Heart left ventricle (tissue), 16 donors: ENCODE data around the gene LCE2B. TPM values are rescaled to one million over a fixed set of nuclear protein-coding genes. Genes with fewer than 3 reads are reported as not detected.

Source experiments
- ATAC-seq, 4 donors: fragments of 200-7000 bp; cut with Tn5 transposase; one replicate each; pipeline ENCODE4 v1.9.1; 2020 to 2022; ENCODE audit warnings: moderate library complexity in 4 of 4, mild to moderate bottlenecking in 3 of 4, moderate number of reproducible peaks in 1 of 4
- DNase-seq, 5 donors: peaks; one replicate each; pipeline ENCODE4 v3.0.0-alpha.2; 2020
- H3K27ac ChIP-seq, 12 donors: fragments of 200-600 bp; sonication (generic) in 4 of 12; one replicate each; pipeline versions ENCODE4 v1.5.0 to v1.8.0; 2016 to 2022; ENCODE audit warnings: mild to moderate bottlenecking in 2 of 12
- H3K27me3 ChIP-seq, 9 donors: fragments of 200-600 bp; sonication (generic) in 2 of 9; one replicate each; pipeline versions ENCODE4 v1.5.1 to v1.8.0; 2016 to 2022; ENCODE audit warnings: mild to moderate bottlenecking in 3 of 9
- H3K36me3 ChIP-seq, 9 donors: fragments of 200-600 bp; sonication (generic) in 2 of 9; one replicate each; pipeline versions ENCODE4 v1.5.0 to v1.8.0; 2018 to 2022; ENCODE audit warnings: mild to moderate bottlenecking in 2 of 9
- H3K4me1 ChIP-seq, 12 donors: fragments of 200-600 bp; sonication (generic) in 4 of 12; one replicate each; pipeline versions ENCODE4 v1.5.0 to v1.8.0; 2016 to 2022; ENCODE audit warnings: mild to moderate bottlenecking in 3 of 12
- H3K4me3 ChIP-seq, 12 donors: fragments of 200-600 bp; sonication (generic) in 4 of 12; one replicate each; pipeline versions ENCODE4 v1.5.0 to v1.8.0; 2017 to 2022; ENCODE audit warnings: mild to moderate bottlenecking in 9 of 12, moderate library complexity in 4 of 12
- H3K9me3 ChIP-seq, 12 donors: fragments of 200-600 bp; sonication (generic) in 4 of 12; one replicate each; pipeline versions ENCODE4 v1.5.0 to v1.8.0; 2016 to 2022; ENCODE audit warnings: mild to moderate bottlenecking in 1 of 12
- CTCF ChIP-seq, 12 donors: fragments of 200-600 bp; sonication (generic) in 4 of 12; IDR thresholded peaks; one replicate each; pipeline versions ENCODE4 v1.5.0 to v1.8.0; 2018 to 2022; ENCODE audit warnings: antibody characterized with exemption in 12 of 12, mild to moderate bottlenecking in 5 of 12
- POLR2A ChIP-seq, 2 donors: fragments of 450-650 bp; IDR thresholded peaks; one replicate each; pipeline ENCODE4 v1.6.1; 2017; ENCODE audit warnings: antibody characterized with exemption in 2 of 2, mild to moderate bottlenecking in 2 of 2, moderate library complexity in 2 of 2
- WGBS, 4 donors: extraction: QIAGEN DNeasy Blood & Tissue Kit in 2 of 4; methylation state at CpG; one replicate each; pipeline versions ENCODE4 v1.1.5 to v1.1.7; 2013 to 2018; 5-methylcytosine and 5-hydroxymethylcytosine counted together
- intact Hi-C, 10 donors: fragments of 100-400 bp; cut with DNase I; formaldehyde crosslinking; loops; one replicate each; pipeline versions ENCODE4 v1.11.1 to v1.14.2; 2022
- polyA plus RNA-seq, 2 donors: library from polyadenylated mRNA; stranded (reverse); fragments of 200-250 nt; gene quantifications; one replicate each; pipeline ENCODE4 v1.2.3, GENCODE V29; 2013
- total RNA-seq, 9 donors: library from RNA; depleted of rRNA in 2 of 9; stranded (reverse); fragments of >200 nt in 2 of 9; fragmentation: NEBNext Ultra II Directional in 3 of 9; extraction: Animal tissue kit (Norgen Biotek cat#: 25700) in 3 of 9; gene quantifications; one replicate each; pipeline versions ENCODE4 v1.1.0 to v1.2.4, GENCODE V29; 2016 to 2023
- donor health status: ischemic (EF 13 %, LVEDD 7.1; RV severe dilation, severe dysfunction).
- donor health status: healthy with polysubstance abuse.
- donor health status: DM: no; HTN: yes; CAD: no.
- donor health status: DM: no; HTN: no; CAD: no.
- donor health status: ischemic (EF 25% LVEDD 6.9; RV normal size, moderate dysfunction).
- donor health status: ischemic (EF 25% LVEDD 5.7; RV mildly dilated, moderate dysfunction).
- donor health status: healthy.
- donor health status: DM: yes; HTN: yes; CAD: no.
- donor health status: ischemic (EF 35%, LVEDD 5.7; RV mildly dilated, moderate dysfunction).
- donor health status: nonischemic (EF 11% LVEDD 7.7; RV severe dilation, severe dysfunction).
- donor health status: DM: yes; HTN: yes; CAD: no.
- donor health status: PGD.
- donor health status: ischemic (EF 29% LVEDD 5.4; RV normal size, mild dysfunction).
- donor health status: nonischemic (EF 23%, LVEDD 6.1; RV moderate dilation, normal function).

LCE2B gene
- total and polyA plus RNA-seq, 11 donors, result not detected

- TF ChIP-seq POLR2A (IDR thresholded peaks at IDR 0.05), result no peak
- TF ChIP-seq CTCF (IDR thresholded peaks at IDR 0.05), result no peak
- DNase-seq (no peak), ATAC-seq (no peak)
- Histone ChIP-seq H3K4me1 (no peaks in the 10 kb centered on the region), H3K36me3 (no peaks in the 10 kb centered on the region), H3K4me3 (no peak overlapping the region), H3K27me3 (peaks cover 0 to 7% (median 0%) of the 10 kb centered on the region in 9 donors), H3K27ac (no peak overlapping the region), H3K9me3 (no peaks in the 10 kb centered on the region)
- intact Hi-C loops, result no loop called here
- WGBS, 4 donors, result 68 to 76% (median 73%) methylated on average over 1 to 6 of the region's 6 CpGs
Observed at GRCh38 chr1:152679459-152679858, 6.5 kb upstream of the LCE2B start.

GRCh38 chr1:152681616-152682015 is 4.3 kb upstream of the LCE2B start:
- H3K36me3 ChIP-seq, result no peaks in the 10 kb centered on the region
- no peak overlapping the region for H3K4me3 ChIP-seq
- DNase-seq (no peak), ATAC-seq (no peak)
- H3K4me1 ChIP-seq, result no peaks in the 10 kb centered on the region
- H3K27ac ChIP-seq, result no peak overlapping the region
- peaks cover 0 to 3% (median 0%) of the 10 kb centered on the region in 9 donors for H3K27me3 ChIP-seq
- H3K9me3 ChIP-seq, result no peaks in the 10 kb centered on the region
- intact Hi-C loops, result no loop called here
- TF ChIP-seq CTCF (IDR thresholded peaks at IDR 0.05) (no peak), POLR2A (IDR thresholded peaks at IDR 0.05) (no peak)
- 53 to 66% (median 61%) methylated on average over 2 of the region's 2 CpGs for WGBS, 4 donors

- Histone ChIP-seq H3K4me1 (no peaks in the 10 kb centered on the region), H3K4me3 (no peak overlapping the region), H3K9me3 (no peaks in the 10 kb centered on the region), H3K27me3 (no peaks in the 10 kb centered on the region), H3K36me3 (no peaks in the 10 kb centered on the region), H3K27ac (no peak overlapping the region)
- intact Hi-C loops, result no loop called here
- TF ChIP-seq POLR2A (IDR thresholded peaks at IDR 0.05) (no peak), CTCF (IDR thresholded peaks at IDR 0.05) (no peak)
- ATAC-seq (no peak), DNase-seq (no peak)
Observed at GRCh38 chr1:152683846-152684245, 2.1 kb upstream of the LCE2B start.

- no peaks in the 10 kb centered on the region for H3K36me3 ChIP-seq
- no peak for DNase-seq
- intact Hi-C loops, result no loop called here
- no peak within 1 kb of the TSS for H3K27ac ChIP-seq
- H3K4me1 ChIP-seq, result no peaks in the 10 kb centered on the region
- ATAC-seq, result no peak
- WGBS, 4 donors, result 36 to 50% (median 45%) methylated on average over 4 of the region's 4 CpGs
- TF ChIP-seq CTCF (IDR thresholded peaks at IDR 0.05) (no peak), POLR2A (IDR thresholded peaks at IDR 0.05) (no peak)
- H3K9me3 ChIP-seq, result peaks cover 0 to 8% (median 0%) of the 10 kb centered on the region in 12 donors
- no peak within 1 kb of the TSS for H3K4me3 ChIP-seq
- no peaks in the 10 kb centered on the region for H3K27me3 ChIP-seq
Observed at GRCh38 chr1:152697701-152698600, 12.0 kb downstream of the LCE2B start, which contains the start of gene LCE2A. Gene LCE2A, plus strand, starts transcription at chr1:152698345. Its CDS starts 557 bp downstream, at chr1:152698902.
